ENCODE measurements around the gene TOM1L2. TPM values are rescaled to one million over a fixed set of nuclear protein-coding genes. Genes with fewer than 3 reads are reported as not detected.

The TOM1L2 gene
- total and polyA plus RNA-seq, 2 experiments from 2014 or later, result 21.5 to 29.6 TPM

- Histone ChIP-seq H3K79me2 (no peaks in the 10 kb centered on the region), H3K4me2 (no peak overlapping the region), H3K9me2 (replicated peaks; ENCODE audit: insufficient read depth) (no peaks in the 10 kb centered on the region), H3K36me3 (replicated peaks; ENCODE audit: insufficient read depth, low read depth) (no peaks in the 10 kb centered on the region), H2AFZ (no peak overlapping the region), H3K27me3 (no peaks in the 10 kb centered on the region), H3K4me3 (no peak overlapping the region), H3K4me1 (ENCODE audit: insufficient read depth) (peaks cover 27% of the 10 kb centered on the region), H4K20me1 (ENCODE audit: insufficient read depth, poor library complexity, severe bottlenecking) (no peaks in the 10 kb centered on the region), H3K9me3 (ENCODE audit: low read depth) (no peaks in the 10 kb centered on the region), H3K27ac (no peak overlapping the region)
- TF ChIP-seq CTCF (IDR thresholded peaks at IDR 0.05; ENCODE audit: poor library complexity) (no peak), EZH2 (IDR thresholded peaks at IDR 0.05; ENCODE audit: borderline replicate concordance) (no peak), EZH2phosphoT487 (IDR thresholded peaks at IDR 0.05; ENCODE audit: low read depth, severe bottlenecking, unreplicated experiment) (no peak)
- 92% methylated on average over 9 of the region's 9 CpGs for WGBS (ENCODE audit: low lambda C conversion rate, missing lambda C conversion rate)
- DNase-seq (ENCODE audit: low spot score), result no peak
Measured at GRCh38 chr17:17872547-17873345, 99.5 kb downstream of the TOM1L2 start.

- DNase-seq (ENCODE audit: low spot score), result no peak
- Histone ChIP-seq H3K27ac (no peak overlapping the region), H3K4me2 (no peak overlapping the region), H2AFZ (no peak overlapping the region), H3K9me3 (ENCODE audit: low read depth) (no peaks in the 10 kb centered on the region), H3K4me3 (no peak overlapping the region), H3K4me1 (ENCODE audit: insufficient read depth) (peaks cover 21% of the 10 kb centered on the region), H3K9me2 (replicated peaks; ENCODE audit: insufficient read depth) (no peaks in the 10 kb centered on the region), H4K20me1 (ENCODE audit: insufficient read depth, poor library complexity, severe bottlenecking) (no peaks in the 10 kb centered on the region), H3K79me2 (no peaks in the 10 kb centered on the region), H3K36me3 (replicated peaks; ENCODE audit: insufficient read depth, low read depth) (no peaks in the 10 kb centered on the region), H3K27me3 (no peaks in the 10 kb centered on the region)
- TF ChIP-seq CTCF (IDR thresholded peaks at IDR 0.05; ENCODE audit: poor library complexity) (no peak), EZH2phosphoT487 (IDR thresholded peaks at IDR 0.05; ENCODE audit: low read depth, severe bottlenecking, unreplicated experiment) (no peak), EZH2 (IDR thresholded peaks at IDR 0.05; ENCODE audit: borderline replicate concordance) (no peak)
- whole genome bisulfite sequencing (ENCODE audit: low lambda C conversion rate, missing lambda C conversion rate), result 84% methylated on average over 3 of the region's 3 CpGs
Measured at GRCh38 chr17:17871913-17872312, 100.3 kb downstream of the TOM1L2 start.

GRCh38 chr17:17870247-17870646 is 102.0 kb downstream of the TOM1L2 start:
- H3K9me2 ChIP-seq (replicated peaks; ENCODE audit: insufficient read depth), result no peaks in the 10 kb centered on the region
- no peaks in the 10 kb centered on the region for H3K9me3 ChIP-seq (ENCODE audit: low read depth)
- DNase-seq (ENCODE audit: low spot score), result no peak
- H4K20me1 ChIP-seq (ENCODE audit: insufficient read depth, poor library complexity, severe bottlenecking), result no peaks in the 10 kb centered on the region
- no peaks in the 10 kb centered on the region for H3K27me3 ChIP-seq
- no peaks in the 10 kb centered on the region for H3K79me2 ChIP-seq
- H3K4me1 ChIP-seq (ENCODE audit: insufficient read depth), result peaks cover 14% of the 10 kb centered on the region
- no peak overlapping the region for H3K27ac ChIP-seq
- no peaks in the 10 kb centered on the region for H3K36me3 ChIP-seq (replicated peaks; ENCODE audit: insufficient read depth, low read depth)
- H2AFZ ChIP-seq, result no peak overlapping the region
- no peak for TF ChIP-seq EZH2 (IDR thresholded peaks at IDR 0.05; ENCODE audit: borderline replicate concordance)
- no peak for TF ChIP-seq CTCF (IDR thresholded peaks at IDR 0.05; ENCODE audit: poor library complexity)
- no peak for TF ChIP-seq EZH2phosphoT487 (IDR thresholded peaks at IDR 0.05; ENCODE audit: low read depth, severe bottlenecking, unreplicated experiment)
- no peak overlapping the region for H3K4me2 ChIP-seq
- no peak overlapping the region for H3K4me3 ChIP-seq
- WGBS (ENCODE audit: low lambda C conversion rate, missing lambda C conversion rate), result 88% methylated on average over 6 of the region's 6 CpGs
